ENCODE measurements around the gene SLC36A4. TPM values are rescaled to one million over a fixed set of nuclear protein-coding genes. Genes with fewer than 3 reads are reported as not detected.

Gene SLC36A4
- polyA plus RNA-seq, 1 donor (not counting 4 experiments of a cell fraction or from before 2014, with no cell fraction given), result 8.1 TPM

DNA sequence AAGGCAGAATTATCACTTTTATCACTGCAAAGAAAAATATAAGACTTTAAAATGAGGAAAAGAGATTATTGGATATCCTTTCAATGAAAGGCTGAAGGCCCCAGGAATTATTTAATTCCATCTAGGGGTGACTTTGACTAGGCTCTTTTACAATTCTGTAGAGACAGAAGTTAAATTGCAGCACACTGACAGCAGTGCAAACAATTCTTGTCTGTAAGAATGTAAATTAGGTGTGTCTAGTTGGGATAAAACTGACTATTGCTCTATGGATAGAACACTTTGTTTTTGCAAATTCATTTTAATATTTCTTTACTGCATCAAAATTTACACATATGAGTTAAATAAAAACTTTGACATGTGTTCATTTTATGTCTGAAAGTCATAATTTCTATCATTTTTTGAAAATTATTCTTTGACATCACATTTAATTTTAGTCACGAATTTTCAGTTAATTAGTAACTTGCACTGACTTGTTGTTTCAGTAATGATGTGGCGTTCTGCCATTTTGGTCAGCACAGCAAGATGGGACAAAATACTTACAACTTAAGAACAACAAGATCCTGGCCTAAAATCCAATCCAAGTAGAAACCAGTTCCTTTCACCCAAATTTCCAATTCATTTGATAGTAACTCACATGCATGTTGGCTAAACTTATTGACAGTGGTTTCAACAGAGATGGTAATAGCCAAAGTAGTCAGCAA is 75.1 kb downstream of the SLC36A4 start:
- no peaks in the 10 kb centered on the region for H3K79me2 ChIP-seq (ENCODE audit: control insufficient read depth, insufficient read depth, low read length)
- dilution Hi-C loops (cut with MboI; ENCODE audit: extremely low pct_ligation_motif_present, low sequenced_read_pairs), result no loop called here
- no peaks in the 10 kb centered on the region for H3K36me3 ChIP-seq (ENCODE audit: control insufficient read depth in 2 of 2, extremely low read depth in 1 of 2, insufficient read depth in 2 of 2, low read length in 2 of 2)
- FAIRE-seq, result no peak
- no peaks in the 10 kb centered on the region for H4K20me1 ChIP-seq (ENCODE audit: control insufficient read depth, extremely low read depth, insufficient read depth, low read length)
- H3K27ac ChIP-seq (ENCODE audit: control insufficient read depth, insufficient read depth, low read length), result no peak overlapping the region
- no peaks in the 10 kb centered on the region for H3K9me1 ChIP-seq (ENCODE audit: control insufficient read depth, extremely low read depth, insufficient read depth, low read length)
- no peak overlapping the region for H3K4me3 ChIP-seq (ENCODE audit: control insufficient read depth in 2 of 3, extremely low read depth in 1 of 3, insufficient read depth in 2 of 3, low read depth in 1 of 3, low read length in 3 of 3)
- TF ChIP-seq EZH2 (IDR thresholded peaks at IDR 0.05; ENCODE audit: low read length), result no peak
- no peak overlapping the region for H2AFZ ChIP-seq (ENCODE audit: control insufficient read depth, low read length)
- H3K9me3 ChIP-seq (ENCODE audit: control insufficient read depth, low read depth, low read length), result no peaks in the 10 kb centered on the region
- no peaks in the 10 kb centered on the region for H3K4me1 ChIP-seq (ENCODE audit: control insufficient read depth, extremely low read depth, insufficient read depth, low read length)
- H3K4me2 ChIP-seq (ENCODE audit: control insufficient read depth, extremely low read depth, insufficient read depth, low read depth, low read length), result no peak overlapping the region
- H3K27me3 ChIP-seq (ENCODE audit: control insufficient read depth, extremely low read depth, insufficient read depth, low read length), result no peaks in the 10 kb centered on the region
- no peak for DNase-seq (ENCODE audit: low read depth, low spot score)
- H3K9ac ChIP-seq (ENCODE audit: control insufficient read depth, extremely low read depth, insufficient read depth, low read length), result no peak overlapping the region

DNA sequence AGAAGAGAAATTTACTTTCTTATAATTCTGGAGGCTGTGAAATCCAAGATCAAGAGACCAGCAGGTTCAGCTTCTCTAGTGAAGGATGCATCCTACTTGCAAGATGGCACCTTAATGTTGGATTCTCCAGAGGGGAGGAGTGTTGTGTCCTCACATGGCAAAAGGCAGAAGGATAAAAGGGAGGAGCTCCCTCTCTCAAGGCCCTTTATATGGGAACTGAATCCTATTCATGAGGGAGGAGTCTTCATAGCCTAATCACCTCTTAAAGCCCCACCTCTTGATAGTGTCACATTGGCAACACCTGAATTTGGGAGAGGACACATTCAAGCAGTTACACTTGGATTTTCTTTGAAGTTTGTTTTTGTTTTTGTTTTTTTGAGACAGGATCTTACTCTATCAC is 79.5 kb downstream of the SLC36A4 start:
- no peaks in the 10 kb centered on the region for H3K27me3 ChIP-seq (ENCODE audit: control insufficient read depth, extremely low read depth, insufficient read depth, low read length)
- H3K4me3 ChIP-seq (ENCODE audit: control insufficient read depth in 2 of 3, extremely low read depth in 1 of 3, insufficient read depth in 2 of 3, low read depth in 1 of 3, low read length in 3 of 3), result no peak overlapping the region
- no peak overlapping the region for H3K4me2 ChIP-seq (ENCODE audit: control insufficient read depth, extremely low read depth, insufficient read depth, low read depth, low read length)
- dilution Hi-C loops (cut with MboI; ENCODE audit: extremely low pct_ligation_motif_present, low sequenced_read_pairs), result no loop called here
- no peaks in the 10 kb centered on the region for H4K20me1 ChIP-seq (ENCODE audit: control insufficient read depth, extremely low read depth, insufficient read depth, low read length)
- no peaks in the 10 kb centered on the region for H3K9me1 ChIP-seq (ENCODE audit: control insufficient read depth, extremely low read depth, insufficient read depth, low read length)
- no peaks in the 10 kb centered on the region for H3K79me2 ChIP-seq (ENCODE audit: control insufficient read depth, insufficient read depth, low read length)
- no peak overlapping the region for H3K27ac ChIP-seq (ENCODE audit: control insufficient read depth, insufficient read depth, low read length)
- FAIRE-seq (no peak), DNase-seq (ENCODE audit: low read depth, low spot score) (no peak)
- no peaks in the 10 kb centered on the region for H3K9me3 ChIP-seq (ENCODE audit: control insufficient read depth, low read depth, low read length)
- H3K9ac ChIP-seq (ENCODE audit: control insufficient read depth, extremely low read depth, insufficient read depth, low read length), result no peak overlapping the region
- H3K36me3 ChIP-seq (ENCODE audit: control insufficient read depth in 2 of 2, extremely low read depth in 1 of 2, insufficient read depth in 2 of 2, low read length in 2 of 2), result no peaks in the 10 kb centered on the region
- no peak for TF ChIP-seq EZH2 (IDR thresholded peaks at IDR 0.05; ENCODE audit: low read length)
- TF ChIP-seq, protein P1, sequence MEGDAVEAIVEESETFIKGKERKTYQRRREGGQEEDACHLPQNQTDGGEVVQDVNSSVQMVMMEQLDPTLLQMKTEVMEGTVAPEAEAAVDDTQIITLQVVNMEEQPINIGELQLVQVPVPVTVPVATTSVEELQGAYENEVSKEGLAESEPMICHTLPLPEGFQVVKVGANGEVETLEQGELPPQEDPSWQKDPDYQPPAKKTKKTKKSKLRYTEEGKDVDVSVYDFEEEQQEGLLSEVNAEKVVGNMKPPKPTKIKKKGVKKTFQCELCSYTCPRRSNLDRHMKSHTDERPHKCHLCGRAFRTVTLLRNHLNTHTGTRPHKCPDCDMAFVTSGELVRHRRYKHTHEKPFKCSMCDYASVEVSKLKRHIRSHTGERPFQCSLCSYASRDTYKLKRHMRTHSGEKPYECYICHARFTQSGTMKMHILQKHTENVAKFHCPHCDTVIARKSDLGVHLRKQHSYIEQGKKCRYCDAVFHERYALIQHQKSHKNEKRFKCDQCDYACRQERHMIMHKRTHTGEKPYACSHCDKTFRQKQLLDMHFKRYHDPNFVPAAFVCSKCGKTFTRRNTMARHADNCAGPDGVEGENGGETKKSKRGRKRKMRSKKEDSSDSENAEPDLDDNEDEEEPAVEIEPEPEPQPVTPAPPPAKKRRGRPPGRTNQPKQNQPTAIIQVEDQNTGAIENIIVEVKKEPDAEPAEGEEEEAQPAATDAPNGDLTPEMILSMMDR (optimal IDR thresholded peaks at IDR 0.05 in 1 of 3, IDR thresholded peaks at IDR 0.05 in 1 of 3, conservative IDR thresholded peaks at IDR 0.05 in 1 of 3; ENCODE audit: extremely low read depth in 1 of 3, insufficient read depth in 2 of 3, low read length in 3 of 3), result no peak
- H3K4me1 ChIP-seq (ENCODE audit: control insufficient read depth, extremely low read depth, insufficient read depth, low read length), result no peaks in the 10 kb centered on the region
- no peak overlapping the region for H2AFZ ChIP-seq (ENCODE audit: control insufficient read depth, low read length)

DNA sequence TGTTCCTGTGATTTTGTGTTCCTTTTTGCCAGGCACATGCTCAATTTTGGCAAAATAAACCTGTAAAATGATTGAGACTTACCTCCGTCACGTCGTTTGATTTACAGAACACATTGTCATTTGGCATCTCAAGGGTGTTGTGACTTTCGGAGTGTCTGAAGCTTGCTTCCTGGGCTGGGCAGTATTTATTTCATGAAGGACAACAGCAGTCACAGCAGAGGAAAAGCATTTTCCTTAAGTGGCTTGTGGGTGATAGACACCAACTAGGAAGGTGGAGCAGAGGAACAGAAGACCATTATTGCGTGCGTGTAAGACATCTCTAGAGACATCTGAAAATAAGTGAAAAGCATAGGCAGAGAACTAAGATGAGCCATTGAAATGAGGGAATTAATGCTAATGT is 80.2 kb downstream of the SLC36A4 start:
- dilution Hi-C loops (cut with MboI; ENCODE audit: extremely low pct_ligation_motif_present, low sequenced_read_pairs), result no loop called here
- H3K4me1 ChIP-seq (ENCODE audit: control insufficient read depth, extremely low read depth, insufficient read depth, low read length), result no peaks in the 10 kb centered on the region
- no peak overlapping the region for H3K9ac ChIP-seq (ENCODE audit: control insufficient read depth, extremely low read depth, insufficient read depth, low read length)
- no peak for TF ChIP-seq EZH2 (IDR thresholded peaks at IDR 0.05; ENCODE audit: low read length)
- TF ChIP-seq, protein P1 (optimal IDR thresholded peaks at IDR 0.05 in 1 of 3, IDR thresholded peaks at IDR 0.05 in 1 of 3, conservative IDR thresholded peaks at IDR 0.05 in 1 of 3; ENCODE audit: extremely low read depth in 1 of 3, insufficient read depth in 2 of 3, low read length in 3 of 3), result no peak
- no peaks in the 10 kb centered on the region for H3K9me1 ChIP-seq (ENCODE audit: control insufficient read depth, extremely low read depth, insufficient read depth, low read length)
- H3K36me3 ChIP-seq (ENCODE audit: control insufficient read depth in 2 of 2, extremely low read depth in 1 of 2, insufficient read depth in 2 of 2, low read length in 2 of 2), result no peaks in the 10 kb centered on the region
- no peak overlapping the region for H3K4me3 ChIP-seq (ENCODE audit: control insufficient read depth in 2 of 3, extremely low read depth in 1 of 3, insufficient read depth in 2 of 3, low read depth in 1 of 3, low read length in 3 of 3)
- H3K27ac ChIP-seq (ENCODE audit: control insufficient read depth, insufficient read depth, low read length), result no peak overlapping the region
- FAIRE-seq (no peak), DNase-seq (ENCODE audit: low read depth, low spot score) (no peak)
- H3K79me2 ChIP-seq (ENCODE audit: control insufficient read depth, insufficient read depth, low read length), result no peaks in the 10 kb centered on the region
- H2AFZ ChIP-seq (ENCODE audit: control insufficient read depth, low read length), result no peak overlapping the region
- H3K4me2 ChIP-seq (ENCODE audit: control insufficient read depth, extremely low read depth, insufficient read depth, low read depth, low read length), result no peak overlapping the region
- no peaks in the 10 kb centered on the region for H4K20me1 ChIP-seq (ENCODE audit: control insufficient read depth, extremely low read depth, insufficient read depth, low read length)
- H3K9me3 ChIP-seq (ENCODE audit: control insufficient read depth, low read depth, low read length), result no peaks in the 10 kb centered on the region
- H3K27me3 ChIP-seq (ENCODE audit: control insufficient read depth, extremely low read depth, insufficient read depth, low read length), result no peaks in the 10 kb centered on the region

Data from keratinocyte (primary cell).